HL-60 (cell line): ENCODE measurements around the gene BEST2.

Source experiments
- GABPA ChIP-seq: IDR thresholded peaks from 2 replicates; pipeline ENCODE4 v1.6.1; 2012; ENCODE audit warnings: low read depth
- POLR2AphosphoS5 ChIP-seq: IDR thresholded peaks from 2 replicates; pipeline ENCODE4 v1.6.1; 2012; ENCODE audit warnings: low read depth
- SPI1 ChIP-seq: IDR thresholded peaks from 2 replicates; pipeline ENCODE4 v1.6.1; 2012; ENCODE audit warnings: low read depth, mild to moderate bottlenecking, borderline replicate concordance
- TF ChIP-seq, protein P1 (sequence below): IDR thresholded peaks from one replicate; pipeline ENCODE4 v1.5.1; 2011; ENCODE audit warnings: low read length, control low read depth, inconsistent platforms; ENCODE audit not compliant: insufficient read depth

DNA sequence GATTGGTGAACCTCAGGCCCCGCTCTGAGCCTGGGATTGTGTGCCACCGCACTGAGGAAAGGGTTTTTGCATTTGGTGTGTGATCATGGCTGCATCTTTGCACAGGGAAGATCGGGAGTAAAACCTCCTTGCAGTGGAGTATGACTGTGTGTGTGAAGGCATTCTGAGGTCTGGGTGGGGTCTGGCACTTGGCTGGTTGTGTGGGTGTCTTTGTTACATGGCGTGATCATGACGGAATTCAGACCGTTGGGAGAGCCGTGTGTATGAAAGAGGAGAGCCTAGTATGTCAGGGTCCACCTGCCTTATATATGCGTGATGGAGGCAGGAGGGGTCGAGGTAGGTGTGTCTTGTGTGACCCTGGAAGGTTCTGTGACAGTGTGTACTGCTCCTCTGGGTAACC is 740 bp upstream of the BEST2 start:
- TF ChIP-seq POLR2AphosphoS5 (no peak), GABPA (no peak), SPI1 (no peak)
- TF ChIP-seq, protein P1, sequence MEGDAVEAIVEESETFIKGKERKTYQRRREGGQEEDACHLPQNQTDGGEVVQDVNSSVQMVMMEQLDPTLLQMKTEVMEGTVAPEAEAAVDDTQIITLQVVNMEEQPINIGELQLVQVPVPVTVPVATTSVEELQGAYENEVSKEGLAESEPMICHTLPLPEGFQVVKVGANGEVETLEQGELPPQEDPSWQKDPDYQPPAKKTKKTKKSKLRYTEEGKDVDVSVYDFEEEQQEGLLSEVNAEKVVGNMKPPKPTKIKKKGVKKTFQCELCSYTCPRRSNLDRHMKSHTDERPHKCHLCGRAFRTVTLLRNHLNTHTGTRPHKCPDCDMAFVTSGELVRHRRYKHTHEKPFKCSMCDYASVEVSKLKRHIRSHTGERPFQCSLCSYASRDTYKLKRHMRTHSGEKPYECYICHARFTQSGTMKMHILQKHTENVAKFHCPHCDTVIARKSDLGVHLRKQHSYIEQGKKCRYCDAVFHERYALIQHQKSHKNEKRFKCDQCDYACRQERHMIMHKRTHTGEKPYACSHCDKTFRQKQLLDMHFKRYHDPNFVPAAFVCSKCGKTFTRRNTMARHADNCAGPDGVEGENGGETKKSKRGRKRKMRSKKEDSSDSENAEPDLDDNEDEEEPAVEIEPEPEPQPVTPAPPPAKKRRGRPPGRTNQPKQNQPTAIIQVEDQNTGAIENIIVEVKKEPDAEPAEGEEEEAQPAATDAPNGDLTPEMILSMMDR: no peak
